Measurements from ENCODE around the gene COL20A1. TPM values are rescaled to one million over a fixed set of nuclear protein-coding genes. Genes with fewer than 3 reads are reported as not detected.

The COL20A1 gene
- total and polyA plus RNA-seq, 2 of the 13 experiments (the other 11 are each of a cell fraction or from before 2014, with no cell fraction given), result not detected

DNA sequence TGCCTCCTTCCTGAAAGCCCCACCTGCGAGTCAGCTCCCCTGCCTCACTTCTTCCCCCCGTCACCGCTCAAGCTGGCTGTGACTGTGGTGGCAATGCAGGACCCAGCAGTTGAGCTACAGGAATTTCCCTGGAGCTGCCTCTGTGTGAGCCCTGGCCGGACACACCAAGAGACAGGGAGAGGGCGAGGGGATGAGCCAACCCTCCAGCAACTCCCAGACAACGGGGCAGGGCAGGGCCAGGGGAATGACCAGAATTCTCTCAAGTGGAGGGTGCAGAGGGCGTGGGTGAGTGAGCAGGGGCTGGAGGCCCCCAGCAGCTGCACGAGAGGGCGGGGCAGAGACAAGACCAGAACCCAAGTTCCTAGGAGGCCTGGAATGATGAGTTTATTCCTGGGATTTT lies 25.3 kb upstream of the COL20A1 start (continued):
- TF ChIP-seq, protein P1, sequence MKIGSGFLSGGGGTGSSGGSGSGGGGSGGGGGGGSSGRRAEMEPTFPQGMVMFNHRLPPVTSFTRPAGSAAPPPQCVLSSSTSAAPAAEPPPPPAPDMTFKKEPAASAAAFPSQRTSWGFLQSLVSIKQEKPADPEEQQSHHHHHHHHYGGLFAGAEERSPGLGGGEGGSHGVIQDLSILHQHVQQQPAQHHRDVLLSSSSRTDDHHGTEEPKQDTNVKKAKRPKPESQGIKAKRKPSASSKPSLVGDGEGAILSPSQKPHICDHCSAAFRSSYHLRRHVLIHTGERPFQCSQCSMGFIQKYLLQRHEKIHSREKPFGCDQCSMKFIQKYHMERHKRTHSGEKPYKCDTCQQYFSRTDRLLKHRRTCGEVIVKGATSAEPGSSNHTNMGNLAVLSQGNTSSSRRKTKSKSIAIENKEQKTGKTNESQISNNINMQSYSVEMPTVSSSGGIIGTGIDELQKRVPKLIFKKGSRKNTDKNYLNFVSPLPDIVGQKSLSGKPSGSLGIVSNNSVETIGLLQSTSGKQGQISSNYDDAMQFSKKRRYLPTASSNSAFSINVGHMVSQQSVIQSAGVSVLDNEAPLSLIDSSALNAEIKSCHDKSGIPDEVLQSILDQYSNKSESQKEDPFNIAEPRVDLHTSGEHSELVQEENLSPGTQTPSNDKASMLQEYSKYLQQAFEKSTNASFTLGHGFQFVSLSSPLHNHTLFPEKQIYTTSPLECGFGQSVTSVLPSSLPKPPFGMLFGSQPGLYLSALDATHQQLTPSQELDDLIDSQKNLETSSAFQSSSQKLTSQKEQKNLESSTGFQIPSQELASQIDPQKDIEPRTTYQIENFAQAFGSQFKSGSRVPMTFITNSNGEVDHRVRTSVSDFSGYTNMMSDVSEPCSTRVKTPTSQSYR (CRISPR knock-in tag; IDR thresholded peaks at IDR 0.05; ENCODE audit: borderline replicate concordance), result no peak
- no peak for TF ChIP-seq SNAPC2 (CRISPR knock-in tag; IDR thresholded peaks at IDR 0.05)
- TF ChIP-seq MIER3 (CRISPR knock-in tag; IDR thresholded peaks at IDR 0.05; ENCODE audit: borderline replicate concordance), result no peak
- TF ChIP-seq ETV5 (CRISPR knock-in tag; IDR thresholded peaks at IDR 0.05; ENCODE audit: borderline replicate concordance), result no peak
- TF ChIP-seq SP5 (CRISPR knock-in tag; IDR thresholded peaks at IDR 0.05; ENCODE audit: borderline replicate concordance, low read depth), result no peak
- TF ChIP-seq ZSCAN12 (CRISPR knock-in tag; IDR thresholded peaks at IDR 0.05), result no peak
- TF ChIP-seq SMARCE1 (IDR thresholded peaks at IDR 0.05; ENCODE audit: borderline replicate concordance), result no peak
- TF ChIP-seq ATRX (CRISPR knock-in tag; IDR thresholded peaks at IDR 0.05; ENCODE audit: borderline replicate concordance), result no peak
- TF ChIP-seq ZNF496 (CRISPR knock-in tag; IDR thresholded peaks at IDR 0.05; ENCODE audit: insufficient replicate concordance), result no peak
- no peak for TF ChIP-seq ZNF549 (CRISPR knock-in tag; IDR thresholded peaks at IDR 0.05)
- no peak for TF ChIP-seq MTF1 (CRISPR knock-in tag; IDR thresholded peaks at IDR 0.05)
- no peak for TF ChIP-seq FLYWCH1 (CRISPR knock-in tag; IDR thresholded peaks at IDR 0.05)
- TF ChIP-seq SIX4 (CRISPR knock-in tag; IDR thresholded peaks at IDR 0.05), result no peak
- TF ChIP-seq LCORL (IDR thresholded peaks at IDR 0.05), result no peak
- no peak for TF ChIP-seq LCORL (CRISPR knock-in tag; IDR thresholded peaks at IDR 0.05)
- TF ChIP-seq DPF2 (CRISPR knock-in tag; IDR thresholded peaks at IDR 0.05; ENCODE audit: borderline replicate concordance, low read depth), result no peak
